K562 (cell line): ENCODE measurements around the gene ACTL10. TPM values are rescaled to one million over a fixed set of nuclear protein-coding genes. Genes with fewer than 3 reads are reported as not detected.

Experiments
- ARID3B ChIP-seq: fragments of 250-450 bp; sonication (Bioruptor Pico); IDR thresholded peaks from 2 replicates; pipeline ENCODE4 v1.4.0; 2020; ENCODE audit warnings: borderline replicate concordance
- ASH1L ChIP-seq: fragments of 450-650 bp; IDR thresholded peaks from 2 replicates; pipeline ENCODE4 v1.6.1; 2018; ENCODE audit warnings: borderline replicate concordance, mild to moderate bottlenecking, low read depth; ENCODE audit not compliant: partially characterized antibody
- CBX5 ChIP-seq: IDR thresholded peaks from 2 replicates; pipeline ENCODE4 v1.6.1; 2014; ENCODE audit warnings: low read depth, borderline replicate concordance
- CHD4 ChIP-seq: fragments of 200-600 bp; sonication (generic); IDR thresholded peaks from 3 replicates; pipeline ENCODE4 v1.6.1; 2012; ENCODE audit warnings: low read depth, mild to moderate bottlenecking, mixed read lengths, low read length, inconsistent platforms; ENCODE audit not compliant: insufficient read depth, insufficient replicate concordance, poor library complexity, severe bottlenecking
- CTBP1 ChIP-seq: fragments of 450-650 bp; IDR thresholded peaks from 2 replicates; pipeline ENCODE4 v1.6.1; 2016; ENCODE audit warnings: borderline replicate concordance
- DACH1 ChIP-seq: fragments of 450-650 bp; IDR thresholded peaks from 2 replicates; pipeline ENCODE4 v1.6.1; 2018; ENCODE audit not compliant: partially characterized antibody
- DDX20 ChIP-seq: fragments of 450-650 bp; IDR thresholded peaks from 2 replicates; pipeline ENCODE4 v1.6.1; 2016; ENCODE audit warnings: missing genetic modification characterization, low read depth, mild to moderate bottlenecking, missing compliant biosample characterization, moderate library complexity
- HDAC1 ChIP-seq, 2 experiments: fragments of 450-650 bp; IDR thresholded peaks; 2 replicates each; pipeline ENCODE4 v1.6.1; 2016 to 2017; ENCODE audit warnings: inconsistent platforms in 1 of 2, mild to moderate bottlenecking in 1 of 2, moderate library complexity in 1 of 2
- HMG20B ChIP-seq: fragments of 250-450 bp; sonication (Bioruptor Pico); IDR thresholded peaks from 2 replicates; pipeline ENCODE4 v1.5.0; 2021; ENCODE audit warnings: mild to moderate bottlenecking
- KHSRP ChIP-seq: fragments of 450-650 bp; IDR thresholded peaks from 2 replicates; pipeline ENCODE4 v1.6.1; 2017
- KLF10 ChIP-seq: fragments of 250-450 bp; sonication (Bioruptor Pico); IDR thresholded peaks from 2 replicates; pipeline ENCODE4 v1.6.1; 2021; ENCODE audit warnings: matching md5 sums
- NFYB ChIP-seq: IDR thresholded peaks from 2 replicates; pipeline ENCODE4 v1.6.1; 2011; ENCODE audit warnings: mild to moderate bottlenecking, moderate library complexity; ENCODE audit not compliant: insufficient read length; ENCODE audit errors: extremely low read depth
- NR1H2 ChIP-seq: sonication (generic); formaldehyde crosslinking; IDR thresholded peaks from 2 replicates; pipeline ENCODE4 v1.4.0; 2020; ENCODE audit warnings: mild to moderate bottlenecking, missing genetic modification reagents
- NRF1 ChIP-seq, 2 experiments: fragments of 450-650 bp; IDR thresholded peaks in 1 of 2; conservative IDR thresholded peaks in 1 of 2; 2 replicates each; pipeline ENCODE4 v1.6.1; 2014; ENCODE audit warnings: mild to moderate bottlenecking in 2 of 2
- TCF7 ChIP-seq: sonication (generic); IDR thresholded peaks from 2 replicates; pipeline ENCODE4 v1.6.1; 2016; ENCODE audit warnings: antibody characterized with exemption, borderline replicate concordance
- TGIF2 ChIP-seq: sonication (generic); formaldehyde crosslinking; IDR thresholded peaks from 2 replicates; pipeline ENCODE4 v1.8.1; 2022; ENCODE audit warnings: mild to moderate bottlenecking, missing genetic modification reagents, moderate library complexity
- TRIM28 ChIP-seq: fragments of 450-650 bp; IDR thresholded peaks from 2 replicates; pipeline ENCODE4 v1.6.1; 2017
- ZBTB34 ChIP-seq: fragments of 250-450 bp; sonication (Bioruptor Pico); IDR thresholded peaks from 2 replicates; pipeline ENCODE4 v1.8.0; 2021; ENCODE audit warnings: mild to moderate bottlenecking, moderate library complexity
- ZNF24 ChIP-seq: fragments of 450-650 bp; IDR thresholded peaks from 2 replicates; pipeline ENCODE4 v1.6.1; 2016
- ZNF316 ChIP-seq: fragments of 450-650 bp; IDR thresholded peaks from 2 replicates; pipeline ENCODE4 v1.6.1; 2016
- ZNF707 ChIP-seq: fragments of 250-450 bp; sonication (Bioruptor Pico); conservative IDR thresholded peaks from 2 replicates; pipeline ENCODE4 v1.8.0; 2022; ENCODE audit warnings: inconsistent platforms, mild to moderate bottlenecking, moderate library complexity
- polyA plus RNA-seq, 8 experiments: library from polyadenylated mRNA; depleted of rRNA in 4 of 8; stranded (reverse) in 5 of 8; unstranded in 3 of 8; fragments of >200 nt; fragmentation: Nextera tagmentation in 2 of 8; fragmentation: Illumina TruSeq in 1 of 8; extraction: Ambion mirVana in 2 of 8; extraction: Trizol in 1 of 8; gene quantifications; 2 replicates each; pipeline versions ENCODE4 v1.2.1 to v1.2.3, GENCODE V29; 2011 to 2014; ENCODE audit warnings: inconsistent platforms in 1 of 8, missing spikeins in 1 of 8
- total RNA-seq, 7 experiments: library from RNA; depleted of rRNA in 6 of 7; stranded (reverse); fragments of >200 nt in 6 of 7; fragmentation: Illumina TruSeq in 2 of 7; extraction: Trizol in 2 of 7; gene quantifications; 2 replicates each; pipeline versions ENCODE4 v1.2.1 to v1.2.3, GENCODE V29; 2011 to 2021; ENCODE audit warnings: low replicate concordance in 1 of 7
- TF ChIP-seq, protein P1 (sequence below): fragments of 250-450 bp; sonication (Bioruptor Pico); IDR thresholded peaks from 2 replicates; pipeline ENCODE4 v1.4.0; 2020; ENCODE audit warnings: mild to moderate bottlenecking, moderate library complexity, borderline replicate concordance
- TF ChIP-seq, protein P2 (sequence below): fragments of 250-450 bp; sonication (Bioruptor Pico); IDR thresholded peaks from 2 replicates; pipeline ENCODE4 v1.5.0; 2021
- TF ChIP-seq, protein P3 (sequence below): fragments of 450-650 bp; formaldehyde crosslinking; IDR thresholded peaks from 2 replicates; pipeline ENCODE4 v1.4.0; 2022; ENCODE audit warnings: missing genetic modification characterization

The ACTL10 gene
- total and polyA plus RNA-seq, 9 of the 15 experiments (the other 6 are each of a cell fraction or from before 2014, with no cell fraction given), result 0.07 to 0.14 TPM; not detected in 7

- TF ChIP-seq, protein P1, sequence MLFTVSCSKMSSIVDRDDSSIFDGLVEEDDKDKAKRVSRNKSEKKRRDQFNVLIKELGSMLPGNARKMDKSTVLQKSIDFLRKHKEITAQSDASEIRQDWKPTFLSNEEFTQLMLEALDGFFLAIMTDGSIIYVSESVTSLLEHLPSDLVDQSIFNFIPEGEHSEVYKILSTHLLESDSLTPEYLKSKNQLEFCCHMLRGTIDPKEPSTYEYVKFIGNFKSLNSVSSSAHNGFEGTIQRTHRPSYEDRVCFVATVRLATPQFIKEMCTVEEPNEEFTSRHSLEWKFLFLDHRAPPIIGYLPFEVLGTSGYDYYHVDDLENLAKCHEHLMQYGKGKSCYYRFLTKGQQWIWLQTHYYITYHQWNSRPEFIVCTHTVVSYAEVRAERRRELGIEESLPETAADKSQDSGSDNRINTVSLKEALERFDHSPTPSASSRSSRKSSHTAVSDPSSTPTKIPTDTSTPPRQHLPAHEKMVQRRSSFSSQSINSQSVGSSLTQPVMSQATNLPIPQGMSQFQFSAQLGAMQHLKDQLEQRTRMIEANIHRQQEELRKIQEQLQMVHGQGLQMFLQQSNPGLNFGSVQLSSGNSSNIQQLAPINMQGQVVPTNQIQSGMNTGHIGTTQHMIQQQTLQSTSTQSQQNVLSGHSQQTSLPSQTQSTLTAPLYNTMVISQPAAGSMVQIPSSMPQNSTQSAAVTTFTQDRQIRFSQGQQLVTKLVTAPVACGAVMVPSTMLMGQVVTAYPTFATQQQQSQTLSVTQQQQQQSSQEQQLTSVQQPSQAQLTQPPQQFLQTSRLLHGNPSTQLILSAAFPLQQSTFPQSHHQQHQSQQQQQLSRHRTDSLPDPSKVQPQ, result no peak
- TF ChIP-seq TGIF2 (CRISPR knock-in tag) (no peak), CHD4 (no peak), NR1H2 (CRISPR knock-in tag) (no peak), KHSRP (no peak), ASH1L (no peak), ZNF316 (no peak), ARID3B (CRISPR knock-in tag) (no peak), KLF10 (CRISPR knock-in tag) (no peak), TCF7 (peak; percentile 90; the same call in 1 of the 2 replicates), ZNF24 (no peak), NRF1 (conservative IDR thresholded peaks at IDR 0.05 in 1 of 2, IDR thresholded peaks at IDR 0.05 in 1 of 2) (no peak), TRIM28 (no peak), ZNF707 (no peak), DDX20 (tag) (no peak), ZBTB34 (CRISPR knock-in tag) (no peak), CTBP1 (peak; percentile 77), HMG20B (CRISPR knock-in tag) (no peak), HDAC1 (IDR thresholded peaks at IDR 0.05) (peak; percentile 76 to 98; a peak in 3 of 4 replicates), DACH1 (no peak), NFYB (no peak), CBX5 (no peak)
- TF ChIP-seq, protein P2, sequence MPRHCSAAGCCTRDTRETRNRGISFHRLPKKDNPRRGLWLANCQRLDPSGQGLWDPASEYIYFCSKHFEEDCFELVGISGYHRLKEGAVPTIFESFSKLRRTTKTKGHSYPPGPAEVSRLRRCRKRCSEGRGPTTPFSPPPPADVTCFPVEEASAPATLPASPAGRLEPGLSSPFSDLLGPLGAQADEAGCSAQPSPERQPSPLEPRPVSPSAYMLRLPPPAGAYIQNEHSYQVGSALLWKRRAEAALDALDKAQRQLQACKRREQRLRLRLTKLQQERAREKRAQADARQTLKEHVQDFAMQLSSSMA (CRISPR knock-in tag), result no peak
- TF ChIP-seq, protein P3, sequence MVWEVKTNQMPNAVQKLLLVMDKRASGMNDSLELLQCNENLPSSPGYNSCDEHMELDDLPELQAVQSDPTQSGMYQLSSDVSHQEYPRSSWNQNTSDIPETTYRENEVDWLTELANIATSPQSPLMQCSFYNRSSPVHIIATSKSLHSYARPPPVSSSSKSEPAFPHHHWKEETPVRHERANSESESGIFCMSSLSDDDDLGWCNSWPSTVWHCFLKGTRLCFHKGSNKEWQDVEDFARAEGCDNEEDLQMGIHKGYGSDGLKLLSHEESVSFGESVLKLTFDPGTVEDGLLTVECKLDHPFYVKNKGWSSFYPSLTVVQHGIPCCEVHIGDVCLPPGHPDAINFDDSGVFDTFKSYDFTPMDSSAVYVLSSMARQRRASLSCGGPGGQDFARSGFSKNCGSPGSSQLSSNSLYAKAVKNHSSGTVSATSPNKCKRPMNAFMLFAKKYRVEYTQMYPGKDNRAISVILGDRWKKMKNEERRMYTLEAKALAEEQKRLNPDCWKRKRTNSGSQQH (CRISPR knock-in tag), result no peak
Observed at GRCh38 chr20:33689973-33690372, 23.2 kb downstream of the ACTL10 start (continued).
